CD14-positive monocyte (primary cell): Measurements from ENCODE around the gene TMEM238. TPM values are rescaled to one million over a fixed set of nuclear protein-coding genes. Genes with fewer than 3 reads are reported as not detected.

Source experiments
- DNase-seq, 3 donors: peaks; one replicate each; pipeline ENCODE4 v3.0.0-alpha.2; 2011 to 2022
- H2AFZ ChIP-seq: 2 replicates; pipeline ENCODE4 v1.6.0; 2012; ENCODE audit warnings: mild to moderate bottlenecking, low read depth, low read length, inconsistent platforms; ENCODE audit not compliant: insufficient read depth, poor library complexity, severe bottlenecking
- H3K27ac ChIP-seq, 2 donors: 1 replicate in 1 of 2; 2 replicates in 1 of 2; pipeline ENCODE4 v1.5.1; 2012 to 2013; ENCODE audit warnings: low read length in 2 of 2, control low read depth in 1 of 2, inconsistent platforms in 1 of 2, low read depth in 1 of 2, mild to moderate bottlenecking in 1 of 2
- H3K27me3 ChIP-seq, 2 donors: one replicate each; pipeline versions ENCODE4 v1.6.0 to v1.6.1; 2011 to 2013; ENCODE audit warnings: low read length in 2 of 2; ENCODE audit not compliant: control insufficient read depth in 2 of 2, insufficient read depth in 2 of 2
- H3K36me3 ChIP-seq, 2 donors: replicated peaks in 1 of 2; 1 replicate in 1 of 2; 2 replicates in 1 of 2; pipeline versions ENCODE4 v1.5.1 to v1.6.1; 2012 to 2013; ENCODE audit warnings: low read length in 2 of 2, control low read depth in 1 of 2, inconsistent platforms in 1 of 2, mild to moderate bottlenecking in 1 of 2; ENCODE audit not compliant: insufficient read depth in 2 of 2, control insufficient read depth in 1 of 2
- H3K4me1 ChIP-seq, 2 donors: 1 replicate in 1 of 2; 2 replicates in 1 of 2; pipeline versions ENCODE4 v1.5.1 to v1.6.1; 2012 to 2013; ENCODE audit warnings: low read length in 2 of 2, control low read depth in 1 of 2, inconsistent platforms in 1 of 2, mild to moderate bottlenecking in 1 of 2, moderate library complexity in 1 of 2; ENCODE audit not compliant: insufficient read depth in 2 of 2, control insufficient read depth in 1 of 2
- H3K4me2 ChIP-seq: replicated peaks from 2 replicates; pipeline ENCODE3; 2012; ENCODE audit warnings: low read length, moderate library complexity, mild to moderate bottlenecking; ENCODE audit not compliant: poor library complexity, severe bottlenecking; ENCODE audit errors: extremely low read depth
- H3K4me3 ChIP-seq, 3 experiments: fragments of 200-600 bp in 1 of 3; sonication (generic) in 1 of 3; replicated peaks in 1 of 3; 1 replicate in 2 of 3; 2 replicates in 1 of 3; pipeline ENCODE4 v1.5.1; 2011 to 2013; ENCODE audit warnings: low read length in 3 of 3, mild to moderate bottlenecking in 3 of 3, control low read depth in 2 of 3, low read depth in 2 of 3, inconsistent platforms in 1 of 3, moderate library complexity in 1 of 3
- H3K79me2 ChIP-seq: 2 replicates; pipeline ENCODE4 v1.6.0; 2012; ENCODE audit warnings: mild to moderate bottlenecking, control low read depth, inconsistent platforms, low read length, moderate library complexity; ENCODE audit not compliant: insufficient read depth
- H3K9ac ChIP-seq: 2 replicates; pipeline ENCODE4 v1.6.0; 2017; ENCODE audit warnings: low read length, mild to moderate bottlenecking; ENCODE audit not compliant: insufficient read depth, poor library complexity, severe bottlenecking
- H3K9me3 ChIP-seq, 2 donors: replicated peaks in 1 of 2; 1 replicate in 1 of 2; 2 replicates in 1 of 2; pipeline versions ENCODE4 v1.5.1 to v1.6.1; 2012 to 2013; ENCODE audit warnings: low read length in 2 of 2, control low read depth in 1 of 2; ENCODE audit not compliant: control insufficient read depth in 1 of 2, insufficient read depth in 1 of 2
- H4K20me1 ChIP-seq: 2 replicates; pipeline ENCODE4 v1.6.0; 2012; ENCODE audit warnings: mild to moderate bottlenecking, low read length, control low read depth, moderate library complexity; ENCODE audit not compliant: insufficient read depth
- H3K27ac Mint-ChIP-seq, 7 donors: one replicate each; pipeline ENCODE4 v1.8.0; 2020; ENCODE audit warnings: mild to moderate bottlenecking in 7 of 7, mixed read lengths in 7 of 7, moderate library complexity in 6 of 7, inconsistent platforms in 2 of 7
- H3K27me3 Mint-ChIP-seq, 3 donors: one replicate each; pipeline ENCODE4 v1.8.0; 2021 to 2022; ENCODE audit warnings: low read depth in 3 of 3, mild to moderate bottlenecking in 3 of 3, mixed read lengths in 3 of 3, moderate library complexity in 3 of 3, inconsistent platforms in 1 of 3
- H3K36me3 Mint-ChIP-seq, 2 donors: one replicate each; pipeline ENCODE4 v1.8.0; 2020; ENCODE audit warnings: mixed read lengths in 2 of 2, inconsistent platforms in 1 of 2, mild to moderate bottlenecking in 1 of 2
- H3K4me1 Mint-ChIP-seq: one replicate; pipeline ENCODE4 v1.8.0; 2020; ENCODE audit warnings: mild to moderate bottlenecking, mixed read lengths
- H3K4me3 Mint-ChIP-seq, 2 donors: one replicate each; pipeline ENCODE4 v1.8.0; 2020; ENCODE audit warnings: mild to moderate bottlenecking in 2 of 2, mixed read lengths in 2 of 2, moderate library complexity in 1 of 2
- H3K9me3 Mint-ChIP-seq, 7 donors: one replicate each; pipeline ENCODE4 v1.8.0; 2020 to 2022; ENCODE audit warnings: mixed read lengths in 7 of 7, mild to moderate bottlenecking in 6 of 7, moderate library complexity in 6 of 7, inconsistent platforms in 2 of 7
- WGBS: methylation state at CpG from one replicate; pipeline ENCODE4 v1.1.5; 2013; ENCODE audit warnings: missing lambda C conversion rate; ENCODE audit not compliant: insufficient coverage; 5-methylcytosine and 5-hydroxymethylcytosine counted together
- intact Hi-C, 2 donors: fragments of 100-400 bp; cut with micrococcal nuclease; formaldehyde crosslinking; loops; one replicate each; pipeline versions ENCODE4 v1.15.0 to v1.15.1; 2023
- polyA plus RNA-seq, 3 donors: library from polyadenylated mRNA; depleted of rRNA in 1 of 3; unstranded in 2 of 3; stranded (reverse) in 1 of 3; fragments of 300-500 nt in 2 of 3; fragments of >200 nt in 1 of 3; fragmentation: Illumina TruSeq in 2 of 3; gene quantifications; 1 replicate in 2 of 3; 2 replicates in 1 of 3; pipeline ENCODE4 v1.2.3, GENCODE V29; 2012 to 2021
- TF ChIP-seq, protein P1 (sequence below): fragments of 200-600 bp; IDR thresholded peaks from one replicate; pipeline ENCODE4 v1.8.0; 2022; ENCODE audit warnings: antibody characterized with exemption, mild to moderate bottlenecking

Gene TMEM238
- polyA plus RNA-seq, 3 donors, result not detected

DNA sequence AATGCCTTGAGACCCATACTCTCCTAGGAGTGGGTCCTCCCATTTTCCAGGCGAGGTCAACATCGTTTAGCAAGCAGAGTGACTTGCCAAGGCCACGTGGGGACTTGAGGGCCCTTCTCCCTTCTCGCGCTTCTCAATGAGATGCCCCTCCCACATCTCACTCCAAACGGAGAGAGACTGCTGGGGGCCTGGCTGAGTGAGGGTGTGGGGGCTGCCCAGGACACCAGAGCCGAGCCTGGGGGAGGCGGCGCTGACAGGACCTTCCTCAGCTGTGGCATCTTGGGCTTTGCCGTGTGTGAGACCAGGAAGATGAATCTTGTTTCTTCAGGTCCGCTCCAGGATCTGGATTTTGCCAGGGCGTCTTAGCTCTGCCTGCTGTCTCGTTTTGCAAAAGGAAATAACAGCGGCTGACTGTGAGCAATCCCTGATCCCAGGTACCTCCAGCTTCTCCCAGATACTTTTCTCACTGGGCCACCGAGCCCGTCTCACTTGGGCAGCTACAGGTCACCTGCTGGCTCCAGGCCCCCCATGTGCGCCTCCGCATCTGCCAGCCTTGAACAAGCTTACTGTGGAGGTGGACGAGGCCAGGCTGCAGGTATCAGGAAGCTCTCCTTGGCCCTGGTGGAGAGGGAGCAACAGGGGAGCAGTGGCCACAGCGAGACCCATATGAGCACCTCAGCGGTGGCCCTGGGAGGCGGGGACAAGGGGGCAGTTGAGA, 35.6 kb downstream of the TMEM238 start:
- TF ChIP-seq, protein P1, sequence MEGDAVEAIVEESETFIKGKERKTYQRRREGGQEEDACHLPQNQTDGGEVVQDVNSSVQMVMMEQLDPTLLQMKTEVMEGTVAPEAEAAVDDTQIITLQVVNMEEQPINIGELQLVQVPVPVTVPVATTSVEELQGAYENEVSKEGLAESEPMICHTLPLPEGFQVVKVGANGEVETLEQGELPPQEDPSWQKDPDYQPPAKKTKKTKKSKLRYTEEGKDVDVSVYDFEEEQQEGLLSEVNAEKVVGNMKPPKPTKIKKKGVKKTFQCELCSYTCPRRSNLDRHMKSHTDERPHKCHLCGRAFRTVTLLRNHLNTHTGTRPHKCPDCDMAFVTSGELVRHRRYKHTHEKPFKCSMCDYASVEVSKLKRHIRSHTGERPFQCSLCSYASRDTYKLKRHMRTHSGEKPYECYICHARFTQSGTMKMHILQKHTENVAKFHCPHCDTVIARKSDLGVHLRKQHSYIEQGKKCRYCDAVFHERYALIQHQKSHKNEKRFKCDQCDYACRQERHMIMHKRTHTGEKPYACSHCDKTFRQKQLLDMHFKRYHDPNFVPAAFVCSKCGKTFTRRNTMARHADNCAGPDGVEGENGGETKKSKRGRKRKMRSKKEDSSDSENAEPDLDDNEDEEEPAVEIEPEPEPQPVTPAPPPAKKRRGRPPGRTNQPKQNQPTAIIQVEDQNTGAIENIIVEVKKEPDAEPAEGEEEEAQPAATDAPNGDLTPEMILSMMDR, result no peak
- Histone ChIP-seq H3K27me3 (peaks cover 6 to 23% of the 10 kb centered on the region in 2 donors), H3K4me1 (peaks cover 12 to 16% of the 10 kb centered on the region in 2 donors), H3K9ac (no peak overlapping the region), H4K20me1 (no peaks in the 10 kb centered on the region), H3K79me2 (no peaks in the 10 kb centered on the region), H3K4me2 (no peak overlapping the region), H3K36me3 (peaks cover 4 to 5% of the 10 kb centered on the region in 2 donors), H3K27ac (no peak overlapping the region), H3K9me3 (peaks cover 0 to 9% of the 10 kb centered on the region in 2 donors), H2AFZ (no peak overlapping the region), H3K4me3 (no peak overlapping the region)
- H3K9me3 Mint-ChIP-seq, result peaks cover 0 to 9% (median 6%) of the 10 kb centered on the region in 7 donors
- no peak overlapping the region for H3K27ac Mint-ChIP-seq
- H3K27me3 Mint-ChIP-seq, result peaks cover 20 to 28% (median 28%) of the 10 kb centered on the region in 3 donors
- intact Hi-C loops, result no loop called here
- no peak for DNase-seq
- H3K36me3 Mint-ChIP-seq, result peaks cover 17 to 18% of the 10 kb centered on the region in 2 donors
- H3K4me1 Mint-ChIP-seq, result peaks cover 27% of the 10 kb centered on the region
- WGBS, result 93% methylated on average over 14 of the region's 22 CpGs
- H3K4me3 Mint-ChIP-seq, result no peak overlapping the region

DNA sequence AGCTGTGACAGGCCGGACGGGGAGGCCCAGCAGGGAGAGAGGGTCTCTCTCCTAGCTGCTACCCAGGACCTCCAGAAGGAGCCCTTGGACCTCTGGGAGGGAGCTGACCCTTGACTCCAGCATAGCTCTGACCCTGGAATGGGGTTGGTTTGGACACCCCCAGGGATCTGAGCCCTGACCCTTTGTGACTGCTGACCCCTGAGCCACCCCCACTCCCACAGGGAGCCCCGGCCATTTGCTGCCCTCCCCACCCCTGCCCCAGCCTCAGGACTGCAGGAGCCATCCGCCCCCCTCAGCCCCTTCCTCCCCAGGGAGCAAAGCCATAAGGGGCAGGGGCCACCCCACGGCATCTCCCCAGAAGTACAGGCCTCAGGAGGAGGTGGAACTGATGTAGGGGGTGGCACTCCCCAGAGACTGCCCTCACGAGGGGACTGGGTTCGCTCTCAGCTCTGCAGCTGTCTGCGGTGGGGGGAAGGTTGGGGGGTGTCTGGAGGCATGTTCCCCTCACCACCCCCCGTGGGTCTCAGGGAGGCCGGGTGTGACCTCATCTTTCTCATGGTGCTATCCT, 36.6 kb downstream of the TMEM238 start:
- Mint-ChIP-seq H3K27ac (no peak overlapping the region), H3K4me1 (peaks cover 18% of the 10 kb centered on the region), H3K4me3 (no peak overlapping the region), H3K9me3 (peaks cover 0 to under 1% (median under 1%) of the 10 kb centered on the region in 7 donors), H3K27me3 (peaks cover 11 to 18% (median 18%) of the 10 kb centered on the region in 3 donors), H3K36me3 (peaks cover 19 to 21% of the 10 kb centered on the region in 2 donors)
- Histone ChIP-seq H3K9me3 (no peaks in the 10 kb centered on the region), H3K27ac (no peak overlapping the region), H3K27me3 (peaks cover 0 to 14% of the 10 kb centered on the region in 2 donors), H3K79me2 (no peaks in the 10 kb centered on the region), H4K20me1 (no peaks in the 10 kb centered on the region), H3K4me2 (no peak overlapping the region), H3K9ac (no peak overlapping the region), H3K36me3 (peaks cover 9 to 13% of the 10 kb centered on the region in 2 donors), H3K4me3 (no peak overlapping the region), H3K4me1 (peaks cover 8 to 10% of the 10 kb centered on the region in 2 donors), H2AFZ (no peak overlapping the region)
- WGBS, result no CpG with 5 or more reads among the region's 10 CpGs
- TF ChIP-seq, protein P1, result no peak
- DNase-seq, result no peak
- intact Hi-C loops, result no loop called here
